RWPE1 (cell line): Measurements from ENCODE around the gene ZNF563.

Experiments used
- CTCF ChIA-PET: fragments of 350-600 bp; sonication (Branson Sonifier 250); formaldehyde crosslinking; extraction: SDS; loops from one replicate; lab custom pipeline; 2021; lab: Yijun Ruan, JAX
- POLR2A ChIA-PET: fragments of 400-600 bp; formaldehyde crosslinking; extraction: SDS; loops from one replicate; lab custom pipeline; 2020; ENCODE audit warnings: antibody characterized with exemption; ENCODE audit not compliant: low non-redundant PET; lab: Yijun Ruan, JAX
- DNase-seq: peaks from one replicate; pipeline ENCODE4 v3.0.0; 2012; ENCODE audit warnings: low spot score
- H3K27ac ChIP-seq: fragments of 450-650 bp; 2 replicates; pipeline ENCODE4 v1.5.1; 2017
- TF ChIP-seq, protein P1 (sequence below): fragments of 450-650 bp; conservative IDR thresholded peaks from 2 replicates; pipeline ENCODE4 v1.5.1; 2017; ENCODE audit warnings: low read depth, mild to moderate bottlenecking

The ZNF563 gene

DNA sequence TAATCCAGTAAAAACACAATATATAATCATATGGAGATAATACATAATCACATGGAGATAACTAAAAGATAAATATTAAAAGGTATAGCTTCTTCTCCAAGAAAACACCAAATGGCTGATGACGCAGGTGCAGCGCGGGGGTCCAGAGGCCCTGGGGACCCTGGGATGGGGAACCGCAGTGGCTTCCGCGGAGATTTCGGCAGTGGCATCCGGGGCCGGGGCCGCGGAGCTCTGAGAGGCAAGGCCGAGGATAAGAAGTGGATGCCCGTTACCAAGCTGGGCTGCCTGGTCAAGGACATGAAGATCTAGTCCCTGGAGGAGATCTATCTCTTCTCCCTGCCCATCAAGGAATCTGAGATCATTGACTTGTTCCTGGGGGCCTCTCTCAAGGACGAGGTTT is 49.2 kb downstream of the ZNF563 start:
- ChIA-PET POLR2A (no interaction called here), CTCF (no interaction called here)
- TF ChIP-seq, protein P1, sequence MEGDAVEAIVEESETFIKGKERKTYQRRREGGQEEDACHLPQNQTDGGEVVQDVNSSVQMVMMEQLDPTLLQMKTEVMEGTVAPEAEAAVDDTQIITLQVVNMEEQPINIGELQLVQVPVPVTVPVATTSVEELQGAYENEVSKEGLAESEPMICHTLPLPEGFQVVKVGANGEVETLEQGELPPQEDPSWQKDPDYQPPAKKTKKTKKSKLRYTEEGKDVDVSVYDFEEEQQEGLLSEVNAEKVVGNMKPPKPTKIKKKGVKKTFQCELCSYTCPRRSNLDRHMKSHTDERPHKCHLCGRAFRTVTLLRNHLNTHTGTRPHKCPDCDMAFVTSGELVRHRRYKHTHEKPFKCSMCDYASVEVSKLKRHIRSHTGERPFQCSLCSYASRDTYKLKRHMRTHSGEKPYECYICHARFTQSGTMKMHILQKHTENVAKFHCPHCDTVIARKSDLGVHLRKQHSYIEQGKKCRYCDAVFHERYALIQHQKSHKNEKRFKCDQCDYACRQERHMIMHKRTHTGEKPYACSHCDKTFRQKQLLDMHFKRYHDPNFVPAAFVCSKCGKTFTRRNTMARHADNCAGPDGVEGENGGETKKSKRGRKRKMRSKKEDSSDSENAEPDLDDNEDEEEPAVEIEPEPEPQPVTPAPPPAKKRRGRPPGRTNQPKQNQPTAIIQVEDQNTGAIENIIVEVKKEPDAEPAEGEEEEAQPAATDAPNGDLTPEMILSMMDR = no peak
- DNase-seq = no peak
- H3K27ac ChIP-seq = no peak overlapping the region

DNA sequence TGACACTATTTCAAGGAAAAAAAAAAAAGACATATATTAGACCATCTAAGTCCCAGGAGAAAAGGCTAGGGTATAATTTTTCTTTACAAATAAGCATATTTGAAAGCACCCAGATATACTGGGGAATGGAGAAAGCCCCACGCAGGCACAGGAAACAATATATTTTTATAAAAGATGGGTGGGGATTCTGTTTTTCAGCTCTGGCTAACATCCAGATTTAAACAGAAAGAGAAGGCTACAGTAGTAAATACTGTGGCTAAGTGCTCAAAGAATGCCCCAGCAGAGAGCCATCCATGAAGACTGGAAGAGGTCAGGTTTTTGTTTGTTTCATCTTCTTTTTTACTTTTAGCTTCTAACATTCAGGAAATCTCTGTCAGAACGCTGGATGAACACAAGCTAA is 54.7 kb downstream of the ZNF563 start:
- TF ChIP-seq, protein P1 = no peak
- no peak overlapping the region for H3K27ac ChIP-seq
- POLR2A ChIA-PET = no interaction called here
- no peak for DNase-seq
- CTCF ChIA-PET = no interaction called here

DNA sequence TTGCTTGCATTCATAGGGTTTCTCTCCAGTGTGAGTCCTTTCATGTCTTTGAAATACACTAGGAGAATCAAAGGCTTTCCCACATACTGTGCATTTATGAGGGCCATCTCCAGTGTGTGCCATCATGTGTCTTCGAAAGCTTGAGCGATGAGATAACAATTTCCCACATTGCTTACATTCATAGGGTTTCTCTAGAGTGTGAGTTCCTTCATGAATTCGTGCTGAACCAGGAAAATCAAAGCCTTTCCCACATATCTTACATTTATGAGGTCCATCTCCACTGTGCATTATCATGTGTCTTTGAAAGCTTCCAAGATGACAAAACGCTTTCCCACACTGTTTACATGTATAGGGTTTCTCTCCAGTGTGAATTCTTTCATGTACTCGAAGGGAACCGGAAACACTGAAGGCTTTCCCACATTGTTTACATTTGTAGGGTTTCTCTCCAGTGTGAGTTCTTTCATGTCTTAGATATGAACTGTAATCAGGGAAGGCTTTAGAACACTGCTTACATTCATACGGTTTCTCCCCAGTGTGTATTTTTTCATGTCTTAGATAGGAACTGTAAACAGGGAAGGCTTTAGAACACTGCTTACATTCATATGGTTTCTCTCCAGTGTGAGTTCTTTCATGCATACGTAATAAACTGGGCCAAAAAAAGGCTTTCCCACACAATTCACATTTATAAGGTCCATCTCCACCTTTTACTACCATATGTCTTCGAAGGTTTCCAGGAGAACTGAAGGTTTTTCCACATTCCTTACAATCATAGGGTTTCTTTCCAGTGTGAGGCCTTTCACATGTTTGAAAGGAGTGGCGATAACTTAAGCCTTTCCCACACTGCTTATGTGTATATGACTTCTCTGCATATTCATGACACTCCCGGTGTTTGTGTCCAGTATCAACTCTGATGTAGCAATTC is 60.2 kb downstream of the ZNF563 start:
- CTCF ChIA-PET = no interaction called here
- DNase-seq = no peak
- H3K27ac ChIP-seq = no peak overlapping the region
- TF ChIP-seq, protein P1 = no peak
- POLR2A ChIA-PET = no interaction called here

DNA sequence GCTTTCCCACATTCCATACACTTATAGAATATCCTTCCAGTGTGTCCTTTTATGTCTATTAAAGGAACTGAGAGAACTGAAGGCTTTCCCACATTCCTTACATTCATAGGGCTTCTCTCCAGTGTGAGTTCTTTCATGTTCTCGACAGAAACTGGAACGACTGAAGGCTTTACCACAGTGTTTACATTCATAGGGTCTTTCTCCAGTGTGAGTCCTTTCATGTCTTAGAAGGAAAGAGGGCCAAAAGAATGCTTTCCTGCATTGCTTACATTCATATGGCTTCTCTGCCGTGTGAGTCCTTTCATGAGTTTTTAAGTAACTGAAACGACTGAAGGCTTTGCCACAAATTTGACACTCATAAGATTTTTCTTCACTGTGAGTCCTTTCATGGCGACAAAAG is 61.0 kb downstream of the ZNF563 start:
- DNase-seq = no peak
- ChIA-PET POLR2A (no interaction called here), CTCF (no interaction called here)
- TF ChIP-seq, protein P1 = no peak
- no peak overlapping the region for H3K27ac ChIP-seq

DNA sequence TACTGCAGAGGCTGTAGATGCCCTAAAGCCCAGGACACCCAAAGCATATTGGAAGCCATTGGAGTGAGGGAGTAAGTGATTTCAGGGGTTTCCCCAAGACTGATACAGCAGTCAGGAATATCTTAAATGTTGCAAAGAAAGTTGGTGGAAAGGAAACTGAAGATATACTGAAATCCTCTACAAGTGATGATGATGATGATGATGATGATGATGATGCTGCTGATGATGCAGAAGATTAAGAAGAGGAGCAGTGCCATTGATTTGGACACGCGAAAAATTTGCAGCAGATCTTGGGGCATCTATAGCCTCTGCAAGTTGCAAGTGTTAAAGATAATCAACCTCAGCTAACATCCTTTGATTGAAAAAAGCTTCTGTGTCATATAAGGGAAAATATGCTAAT is 62.6 kb downstream of the ZNF563 start:
- no peak overlapping the region for H3K27ac ChIP-seq
- DNase-seq = no peak
- POLR2A ChIA-PET = interaction anchor here (0.6 kb wide), 1 partner anchor 435 kb away, joined by 8 read pairs; no protein-coding TSS in a partner anchor
- CTCF ChIA-PET = no interaction called here
- TF ChIP-seq, protein P1 = no peak
